Upper lobe of right lung (tissue), 1 donor: Measurements from ENCODE around the gene UNC13D. TPM values are rescaled to one million over a fixed set of nuclear protein-coding genes. Genes with fewer than 3 reads are reported as not detected.
"Not testable (repeated sequence)": the region's sequence is repeated elsewhere in the genome, so short reads cannot be mapped to it uniquely, and the experiment has no call there.

Experiments used
- ATAC-seq: fragments of 200-7000 bp; cut with Tn5 transposase; one replicate; pipeline ENCODE4 v1.9.1; 2020; ENCODE audit warnings: mild to moderate bottlenecking, moderate library complexity
- DNase-seq: peaks from one replicate; pipeline ENCODE4 v3.0.0-alpha.2; 2020
- H3K27ac ChIP-seq: fragments of 200-600 bp; one replicate; pipeline ENCODE4 v1.8.0; 2022
- H3K27me3 ChIP-seq: fragments of 200-600 bp; one replicate; pipeline ENCODE4 v1.8.0; 2022; ENCODE audit warnings: mild to moderate bottlenecking
- H3K36me3 ChIP-seq: fragments of 200-600 bp; one replicate; pipeline ENCODE4 v1.8.0; 2022
- H3K4me1 ChIP-seq: fragments of 200-600 bp; one replicate; pipeline ENCODE4 v1.8.0; 2022
- H3K4me3 ChIP-seq: fragments of 200-600 bp; one replicate; pipeline ENCODE4 v1.8.0; 2022; ENCODE audit warnings: mild to moderate bottlenecking
- H3K9me3 ChIP-seq: fragments of 200-600 bp; one replicate; pipeline ENCODE4 v1.8.0; 2022
- CTCF ChIP-seq: fragments of 200-600 bp; IDR thresholded peaks from one replicate; pipeline ENCODE4 v1.8.0; 2022; ENCODE audit warnings: antibody characterized with exemption
- intact Hi-C: fragments of 100-400 bp; cut with DNase I; formaldehyde crosslinking; loops from one replicate; pipeline ENCODE4 v1.11.0; 2022
- total RNA-seq: library from RNA; stranded (reverse); fragmentation: NEBNext Ultra II Directional; extraction: Animal tissue kit (Norgen Biotek cat#: 25700); gene quantifications from one replicate; pipeline ENCODE4 v1.2.1, GENCODE V29; 2021
- donor health status: DM: no; HTN: yes; CAD: no; lungs with severe emphysema.

UNC13D gene
- total RNA-seq, 1 donor from 2014 or later = 145 TPM

DNA sequence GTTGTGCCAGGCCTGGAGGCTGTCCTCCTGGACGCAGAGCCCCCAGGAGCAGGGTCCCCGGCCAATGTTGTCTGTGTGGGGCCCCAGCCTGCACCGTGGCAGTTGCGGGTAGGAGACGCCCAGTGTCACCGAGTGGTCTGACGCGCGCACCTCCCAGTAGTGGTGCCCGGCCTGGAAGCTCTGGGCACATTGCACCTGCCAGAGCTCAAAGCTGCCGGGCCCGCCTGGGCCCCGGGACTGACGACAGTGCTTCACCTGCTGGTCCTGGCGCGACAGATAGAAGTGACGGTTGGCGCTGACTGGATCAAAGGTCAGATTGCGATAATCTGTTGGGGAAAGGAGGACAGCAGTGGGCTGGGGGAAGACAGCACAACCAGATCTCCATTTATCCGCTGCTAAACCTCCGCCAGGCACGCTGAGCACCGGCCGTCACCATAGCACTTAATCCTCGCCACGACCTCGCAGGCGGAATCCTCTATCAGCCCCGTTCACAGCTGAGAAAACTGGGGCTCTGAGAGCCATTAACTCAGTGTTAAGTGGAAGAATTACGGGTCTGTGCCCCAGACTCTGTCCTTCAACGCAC lies 46.9 kb upstream of the UNC13D start:
- TF ChIP-seq CTCF = no peak
- Histone ChIP-seq H3K27ac (no peak overlapping the region), H3K36me3 (peaks cover 30% of the 10 kb centered on the region), H3K4me1 (peaks cover 13% of the 10 kb centered on the region), H3K4me3 (no peak overlapping the region), H3K27me3 (no peaks in the 10 kb centered on the region), H3K9me3 (no peaks in the 10 kb centered on the region)
- ATAC-seq (no peak), DNase-seq (peak; percentile 63)
- intact Hi-C loops = no loop called here

DNA sequence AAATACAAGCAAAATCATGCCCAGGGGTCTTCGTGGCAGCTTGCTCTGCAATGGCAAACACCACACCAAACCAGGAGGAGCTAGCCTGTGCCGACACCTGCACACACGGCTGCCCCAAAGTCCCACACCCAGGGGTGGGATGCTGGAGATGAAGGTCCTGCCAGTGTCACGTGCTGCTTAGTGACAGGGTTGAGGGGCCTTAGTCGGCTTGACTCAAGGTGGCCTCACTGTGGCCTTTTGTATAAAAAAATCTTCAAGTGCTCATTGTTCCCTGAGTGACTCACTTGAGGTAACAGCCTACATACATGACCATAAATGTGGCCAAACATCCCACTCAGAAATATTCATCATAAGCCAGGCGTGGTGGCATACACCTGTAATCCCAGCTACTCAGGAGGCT lies 45.2 kb upstream of the UNC13D start:
- no peaks in the 10 kb centered on the region for H3K9me3 ChIP-seq
- ATAC-seq = no peak
- no peak overlapping the region for H3K27ac ChIP-seq
- no peak overlapping the region for H3K4me3 ChIP-seq
- peaks cover 30% of the 10 kb centered on the region for H3K36me3 ChIP-seq
- no peak for TF ChIP-seq CTCF
- H3K4me1 ChIP-seq = no peaks in the 10 kb centered on the region
- DNase-seq = no peak
- H3K27me3 ChIP-seq = no peaks in the 10 kb centered on the region
- intact Hi-C loops = no loop called here

GRCh38 chr17:75888484-75888883 lies 44.3 kb upstream of the UNC13D start:
- no peak for DNase-seq
- TF ChIP-seq CTCF = no peak
- no peak for ATAC-seq
- no peak overlapping the region for H3K27ac ChIP-seq
- no peaks in the 10 kb centered on the region for H3K27me3 ChIP-seq
- no peaks in the 10 kb centered on the region for H3K4me1 ChIP-seq
- intact Hi-C loops = no loop called here
- peaks cover 30% of the 10 kb centered on the region for H3K36me3 ChIP-seq
- no peak overlapping the region for H3K4me3 ChIP-seq
- H3K9me3 ChIP-seq = no peaks in the 10 kb centered on the region

DNA sequence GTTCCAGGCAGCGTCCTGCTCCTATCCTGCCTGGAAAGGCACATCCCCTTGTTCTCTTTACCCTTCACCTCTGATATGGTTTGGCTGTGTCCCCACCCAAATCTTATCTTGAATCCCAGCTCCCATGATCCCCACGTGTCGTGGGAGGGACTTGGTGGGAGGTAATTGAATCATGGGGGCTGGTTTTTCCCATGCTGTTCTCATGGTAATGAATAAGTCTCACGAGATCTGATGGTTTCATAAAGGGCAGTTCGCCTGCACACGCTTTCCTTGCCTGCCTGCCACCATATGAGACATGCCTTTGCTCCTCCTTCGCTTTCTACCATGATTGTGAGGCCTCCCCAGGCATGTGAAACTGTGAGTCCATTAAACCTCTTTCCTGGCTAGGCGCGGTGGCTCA lies 41.7 kb upstream of the UNC13D start:
- H3K36me3 ChIP-seq = peaks cover 16% of the 10 kb centered on the region
- intact Hi-C loops, H3K4me3 ChIP-seq, H3K27ac ChIP-seq, ATAC-seq, H3K9me3 ChIP-seq, H3K4me1 ChIP-seq, DNase-seq, H3K27me3 ChIP-seq: not testable (repeated sequence)

DNA sequence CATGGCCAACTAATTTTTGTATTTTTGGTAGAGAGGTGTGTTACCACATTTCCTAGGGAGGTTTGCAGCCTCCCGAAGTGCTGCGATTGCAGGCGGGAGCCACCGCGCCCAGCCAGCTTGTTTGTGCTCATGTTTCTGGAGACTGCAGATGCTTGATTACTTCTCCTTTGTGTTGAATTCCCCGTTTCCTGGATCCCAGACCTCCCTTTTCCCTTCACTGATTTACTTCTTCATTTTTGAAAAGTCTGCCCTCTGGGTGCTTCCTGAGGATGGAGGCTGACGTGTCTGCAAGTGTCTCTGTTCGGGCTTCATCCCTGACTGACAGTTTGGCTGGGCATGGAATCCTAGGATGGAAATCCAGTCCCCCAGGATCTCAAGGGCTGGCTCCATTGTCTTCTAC lies 41.2 kb upstream of the UNC13D start:
- ATAC-seq (no peak), DNase-seq (no peak)
- H3K36me3 ChIP-seq = peaks cover 13% of the 10 kb centered on the region
- no peak overlapping the region for H3K4me3 ChIP-seq
- no peak for TF ChIP-seq CTCF
- intact Hi-C loops = no loop called here
- H3K27me3 ChIP-seq = no peaks in the 10 kb centered on the region
- no peaks in the 10 kb centered on the region for H3K9me3 ChIP-seq
- H3K4me1 ChIP-seq = no peaks in the 10 kb centered on the region
- H3K27ac ChIP-seq = no peak overlapping the region

- Histone ChIP-seq H3K4me1 (peaks cover 10% of the 10 kb centered on the region), H3K4me3 (no peak overlapping the region), H3K27ac (no peak overlapping the region), H3K27me3 (no peaks in the 10 kb centered on the region), H3K36me3 (no peaks in the 10 kb centered on the region), H3K9me3 (no peaks in the 10 kb centered on the region)
- intact Hi-C loops = no loop called here
- TF ChIP-seq CTCF = no peak
- DNase-seq (no peak), ATAC-seq (no peak)
Measured at GRCh38 chr17:75881678-75882454, 37.7 kb upstream of the UNC13D start.
